HCT116 (cell line): Measurements from ENCODE around the gene MTMR12. TPM values are rescaled to one million over a fixed set of nuclear protein-coding genes. Genes with fewer than 3 reads are reported as not detected.

Source experiments
- ATAC-seq: fragments of 200-7000 bp; cut with Tn5 transposase; 2 replicates; pipeline ENCODE4 v1.9.1; 2020; ENCODE audit warnings: mild to moderate bottlenecking, moderate library complexity
- BruUV-seq: library from RNA; stranded (reverse); fragments of 400-500 nt; replicated peaks from 2 replicates; lab custom pipeline; 2021; lab: Mats Ljungman, UMichigan
- CTCF ChIA-PET: fragments of 300-600 bp; sonication (Branson Sonifier 250); formaldehyde crosslinking; loops from one replicate; lab custom pipeline; 2021; ENCODE audit warnings: antibody characterized with exemption; lab: Charles Lee
- POLR2A ChIA-PET: fragments of 300-600, 350-600 bp; sonication (Branson Sonifier 250); formaldehyde crosslinking; loops from one replicate; lab custom pipeline; 2021; ENCODE audit warnings: antibody characterized with exemption; lab: Charles Lee
- RAD21 ChIA-PET, 2 experiments: fragments of 300-600 bp; sonication (Branson Sonifier 250); formaldehyde crosslinking; loops; one replicate each; lab custom pipeline; 2023; ENCODE audit warnings: low total read pairs in 2 of 2; ENCODE audit not compliant: uncharacterized antibody in 2 of 2, unreplicated experiment in 2 of 2, low non-redundant PET in 1 of 2; lab: Charles Lee
- DNase-seq: peaks from one replicate; pipeline ENCODE4 v3.0.0-alpha.2; 2010; ENCODE audit warnings: low read depth, low spot score
- H2AFZ ChIP-seq: fragments of 200-600 bp; shearing (Covaris generic), sonication (generic); 2 replicates; pipeline ENCODE4 v1.6.1; 2017; ENCODE audit warnings: low read depth, mixed run types, mixed read lengths, antibody characterized with exemption, low read length; ENCODE audit not compliant: poor library complexity, severe bottlenecking
- H3K27ac ChIP-seq: 2 replicates; pipeline ENCODE4 v1.5.1; 2012; ENCODE audit warnings: low read depth, low read length
- H3K27me3 ChIP-seq: fragments of 200-600 bp; sonication (generic); 2 replicates; pipeline ENCODE4 v1.6.1; 2016; ENCODE audit warnings: mixed run types, low read length, mixed read lengths; ENCODE audit not compliant: insufficient read depth
- H3K36me3 ChIP-seq, 2 experiments: fragments of 200-500 bp in 1 of 2; fragments of 200-600 bp in 1 of 2; sonication (Bioruptor generic) in 1 of 2; sonication (generic) in 1 of 2; 2 replicates each; pipeline versions ENCODE4 v1.5.1 to v1.6.1; 2014 to 2016; ENCODE audit warnings: low read length in 2 of 2, inconsistent platforms in 1 of 2, mixed read lengths in 1 of 2, mixed run types in 1 of 2; ENCODE audit not compliant: insufficient read depth in 2 of 2, control insufficient read depth in 1 of 2
- H3K4me1 ChIP-seq, 2 experiments: fragments of 200-600 bp in 1 of 2; sonication (generic) in 1 of 2; 2 replicates each; pipeline versions ENCODE4 v1.5.1 to v1.6.1; 2012 to 2017; ENCODE audit warnings: low read length in 2 of 2, inconsistent platforms in 1 of 2, mild to moderate bottlenecking in 1 of 2, mixed read lengths in 1 of 2, mixed run types in 1 of 2, moderate library complexity in 1 of 2; ENCODE audit not compliant: insufficient read depth in 2 of 2, control insufficient read depth in 1 of 2
- H3K4me2 ChIP-seq: fragments of 200-600 bp; sonication (generic); 2 replicates; pipeline ENCODE4 v1.6.1; 2017; ENCODE audit warnings: mixed run types, low read length, mixed read lengths
- H3K4me3 ChIP-seq, 2 experiments: fragments of 200-600 bp in 1 of 2; sonication (generic) in 1 of 2; replicated peaks in 1 of 2; 2 replicates each; pipeline ENCODE4 v1.5.1; 2011 to 2016; ENCODE audit warnings: low read length in 2 of 2, control low read depth in 1 of 2, low read depth in 1 of 2, mild to moderate bottlenecking in 1 of 2, mixed read lengths in 1 of 2, mixed run types in 1 of 2
- H3K79me2 ChIP-seq: fragments of 200-600 bp; sonication (generic); 2 replicates; pipeline ENCODE4 v1.6.1; 2017; ENCODE audit warnings: mild to moderate bottlenecking, mixed run types, low read length, moderate library complexity, mixed read lengths; ENCODE audit not compliant: insufficient read depth
- H3K9ac ChIP-seq: fragments of 200-600 bp; sonication (generic); 2 replicates; pipeline ENCODE4 v1.6.1; 2016; ENCODE audit warnings: low read length, mixed read lengths
- H3K9me2 ChIP-seq: fragments of 200-600 bp; sonication (generic), shearing (Covaris generic); 2 replicates; pipeline ENCODE4 v1.6.1; 2017; ENCODE audit warnings: mixed run types, mild to moderate bottlenecking, moderate library complexity; ENCODE audit not compliant: insufficient read depth
- H3K9me3 ChIP-seq, 2 experiments: fragments of 200-500 bp in 1 of 2; fragments of 200-600 bp in 1 of 2; sonication (Bioruptor generic) in 1 of 2; sonication (generic) in 1 of 2; 2 replicates each; pipeline ENCODE4 v1.6.1; 2014 to 2017; ENCODE audit warnings: low read length in 2 of 2, mixed read lengths in 2 of 2, inconsistent platforms in 1 of 2, low read depth in 1 of 2, mild to moderate bottlenecking in 1 of 2, mixed run types in 1 of 2, moderate library complexity in 1 of 2; ENCODE audit not compliant: control insufficient read depth in 1 of 2, insufficient read depth in 1 of 2
- H4K20me1 ChIP-seq: fragments of 200-600 bp; sonication (generic), shearing (Covaris generic); 2 replicates; pipeline ENCODE4 v1.6.1; 2017; ENCODE audit warnings: mixed run types, mild to moderate bottlenecking, moderate library complexity; ENCODE audit not compliant: insufficient read depth
- CBX3 ChIP-seq: IDR thresholded peaks from 2 replicates; pipeline ENCODE4 v1.6.1; 2012; ENCODE audit warnings: low read depth
- EGR1 ChIP-seq: IDR thresholded peaks from 2 replicates; pipeline ENCODE4 v1.6.1; 2012; ENCODE audit warnings: low read depth
- EZH2 ChIP-seq: fragments of 200-600 bp; sonication (generic); IDR thresholded peaks from 2 replicates; pipeline ENCODE4 v1.6.1; 2017; ENCODE audit warnings: antibody characterized with exemption, mixed run types
- FOSL1 ChIP-seq: IDR thresholded peaks from 2 replicates; pipeline ENCODE4 v1.6.1; 2012; ENCODE audit warnings: low read depth
- POLR2A ChIP-seq: IDR thresholded peaks from 2 replicates; pipeline ENCODE4 v1.7.0; 2011; ENCODE audit warnings: borderline replicate concordance; ENCODE audit not compliant: insufficient read depth, insufficient read length; ENCODE audit errors: extremely low read depth
- POLR2AphosphoS5 ChIP-seq: IDR thresholded peaks from 2 replicates; pipeline ENCODE4 v1.6.1; 2011; ENCODE audit warnings: mild to moderate bottlenecking, low read depth, low read length, moderate library complexity
- SIN3A ChIP-seq: IDR thresholded peaks from 2 replicates; pipeline ENCODE4 v1.6.1; 2012; ENCODE audit warnings: low read depth
- TCF7L2 ChIP-seq: IDR thresholded peaks from 2 replicates; pipeline ENCODE4 v1.7.0; 2011; ENCODE audit warnings: borderline replicate concordance, inconsistent platforms; ENCODE audit not compliant: insufficient read depth, insufficient read length; ENCODE audit errors: extremely low read depth
- YY1 ChIP-seq: IDR thresholded peaks from 2 replicates; pipeline ENCODE4 v1.6.1; 2011; ENCODE audit warnings: low read length, low read depth, moderate library complexity, mild to moderate bottlenecking; ENCODE audit not compliant: insufficient replicate concordance; ENCODE audit errors: extremely low read depth
- ZBTB33 ChIP-seq: IDR thresholded peaks from 2 replicates; pipeline ENCODE4 v1.6.1; 2011; ENCODE audit warnings: mild to moderate bottlenecking, low read length, moderate library complexity; ENCODE audit not compliant: insufficient replicate concordance; ENCODE audit errors: extremely low read depth
- ZFX ChIP-seq: fragments of 450-650 bp; IDR thresholded peaks from 2 replicates; pipeline ENCODE4 v1.6.1; 2017
- ZNF274 ChIP-seq: fragments of 200-500 bp; sonication (Bioruptor generic); IDR thresholded peaks from 2 replicates; pipeline ENCODE4 v1.6.1; 2014; ENCODE audit warnings: mild to moderate bottlenecking, low read depth, low read length, inconsistent platforms
- intact Hi-C: fragments of 100-400 bp; cut with micrococcal nuclease; formaldehyde crosslinking; loops from 2 replicates; pipeline ENCODE4 v1.10.0; 2022
- total RNA-seq: library from RNA; stranded (reverse); gene quantifications from one replicate; pipeline ENCODE4 v1.2.1, GENCODE V29; 2021; ENCODE audit not compliant: unreplicated experiment
- TF ChIP-seq, protein P1 (sequence below): IDR thresholded peaks from 2 replicates; pipeline ENCODE4 v1.6.1; 2012

Gene MTMR12
- total RNA-seq, 1 experiment from 2014 or later: 27.3 TPM

DNA sequence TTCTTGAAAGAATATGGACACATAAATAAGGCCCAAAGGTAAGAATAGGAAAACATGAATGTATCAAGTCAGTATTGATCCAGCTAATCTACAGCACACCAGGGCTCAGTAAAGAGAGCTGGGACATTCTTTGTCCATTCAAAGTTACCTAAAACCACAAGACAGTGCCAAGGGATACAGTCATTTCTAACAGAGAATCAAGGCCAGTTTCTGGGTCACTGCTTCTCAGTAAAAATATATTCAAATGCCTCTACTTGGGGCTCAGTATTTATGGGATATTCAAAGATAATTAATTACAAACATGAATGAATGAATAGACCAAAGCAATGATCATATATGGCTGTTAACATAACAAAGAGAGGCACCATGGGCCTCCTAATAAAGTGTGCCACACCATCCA lies 34.9 kb downstream of the MTMR12 start (continued):
- TF ChIP-seq ZBTB33 (no peak), TCF7L2 (no peak), FOSL1 (no peak), YY1 (no peak)

GRCh38 chr5:32276173-32276853 lies 36.4 kb downstream of the MTMR12 start:
- ChIA-PET POLR2A (no interaction called here), CTCF (no interaction called here)
- no peaks in the 10 kb centered on the region for H3K27me3 ChIP-seq
- H2AFZ ChIP-seq: no peak overlapping the region
- no peaks in the 10 kb centered on the region for H3K9me2 ChIP-seq
- DNase-seq (no peak), ATAC-seq (no peak)
- H3K9ac ChIP-seq: no peak overlapping the region
- H3K9me3 ChIP-seq: no peaks in the 10 kb centered on the region
- peaks cover 2% of the 10 kb centered on the region; the same call in 1 of the 2 replicates for H3K79me2 ChIP-seq
- no TSS peak for BruUV-seq
- no peak overlapping the region for H3K27ac ChIP-seq
- no peak overlapping the region for H3K4me3 ChIP-seq
- H4K20me1 ChIP-seq: no peaks in the 10 kb centered on the region
- peaks cover 5 to 7% of the 10 kb centered on the region in 2 experiments; a peak in 3 of 4 replicates for H3K36me3 ChIP-seq
- 0 out of 4 replicates have a peak, but pooled peaks cover 0 to 5% of the 10 kb centered on the region in 2 experiments for H3K4me1 ChIP-seq
- no peak overlapping the region for H3K4me2 ChIP-seq
- TF ChIP-seq, protein P1, sequence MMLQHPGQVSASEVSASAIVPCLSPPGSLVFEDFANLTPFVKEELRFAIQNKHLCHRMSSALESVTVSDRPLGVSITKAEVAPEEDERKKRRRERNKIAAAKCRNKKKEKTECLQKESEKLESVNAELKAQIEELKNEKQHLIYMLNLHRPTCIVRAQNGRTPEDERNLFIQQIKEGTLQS: no peak
- TF ChIP-seq EZH2 (no peak), POLR2AphosphoS5 (no peak), SIN3A (no peak), EGR1 (no peak), ZFX (no peak), FOSL1 (no peak), TCF7L2 (no peak), POLR2A (no peak), ZNF274 (no peak), CBX3 (no peak)
- TF ChIP-seq, all 23 proteins: peak for 0
- intact Hi-C loops: no loop called here
- RAD21 ChIA-PET: no interaction called here
